Measurements from ENCODE around the gene OR10G8.

Gene OR10G8

GRCh38 chr11:124077266-124077665 lies 50.7 kb downstream of the OR10G8 start:
- DNase-seq (ENCODE audit: low read depth in 3 of 3): no peak

GRCh38 chr11:124078591-124078990 lies 52.0 kb downstream of the OR10G8 start:
- DNase-seq (ENCODE audit: low read depth in 3 of 3): no peak

GRCh38 chr11:124079631-124080326 lies 53.2 kb downstream of the OR10G8 start:
- DNase-seq (ENCODE audit: low read depth in 3 of 3): no peak
